KOPT-K1 (cell line): ENCODE data around the gene YAF2.

ENCODE experiments used
- H3K27ac ChIP-seq: fragments of 200-600 bp; sonication (generic); 2 replicates; pipeline ENCODE4 v1.5.1; 2016; ENCODE audit warnings: antibody characterized with exemption, mild to moderate bottlenecking, low read depth, low read length; ENCODE audit not compliant: poor library complexity, severe bottlenecking
- H3K36me3 ChIP-seq: fragments of 200-600 bp; sonication (generic); 2 replicates; pipeline ENCODE4 v1.5.1; 2017; ENCODE audit warnings: antibody characterized with exemption, mild to moderate bottlenecking, low read length, moderate library complexity; ENCODE audit not compliant: insufficient read depth
- H3K9me3 ChIP-seq: fragments of 200-600 bp; sonication (generic); 2 replicates; pipeline ENCODE4 v1.5.1; 2017; ENCODE audit warnings: antibody characterized with exemption, low read length, mild to moderate bottlenecking; ENCODE audit not compliant: insufficient read depth, poor library complexity, severe bottlenecking

YAF2 gene

GRCh38 chr12:42162193-42162592 lies 75.9 kb downstream of the YAF2 start:
- H3K27ac ChIP-seq: no peak overlapping the region
- no peaks in the 10 kb centered on the region for H3K9me3 ChIP-seq
- peaks cover 24% of the 10 kb centered on the region for H3K36me3 ChIP-seq

DNA sequence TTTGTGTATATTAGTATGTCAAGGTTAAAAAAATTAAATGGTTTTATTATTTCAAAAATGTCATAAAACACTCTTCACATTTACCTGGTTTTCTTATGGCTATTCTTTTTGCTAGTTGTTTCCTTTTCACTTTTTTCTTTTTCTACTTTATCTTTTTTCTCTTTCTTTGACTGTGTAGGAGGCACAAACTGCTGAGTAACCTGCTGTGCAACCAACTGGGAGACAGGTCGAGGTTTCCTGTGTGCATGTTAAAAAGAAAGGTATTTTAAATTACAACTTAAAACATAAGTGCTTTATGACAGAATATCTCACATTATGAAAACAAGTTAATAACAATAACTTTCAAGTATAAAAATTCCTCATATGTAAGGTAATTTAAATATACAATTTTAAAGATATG lies 76.5 kb downstream of the YAF2 start:
- no peak overlapping the region for H3K27ac ChIP-seq
- peaks cover 24% of the 10 kb centered on the region for H3K36me3 ChIP-seq
- no peaks in the 10 kb centered on the region for H3K9me3 ChIP-seq

DNA sequence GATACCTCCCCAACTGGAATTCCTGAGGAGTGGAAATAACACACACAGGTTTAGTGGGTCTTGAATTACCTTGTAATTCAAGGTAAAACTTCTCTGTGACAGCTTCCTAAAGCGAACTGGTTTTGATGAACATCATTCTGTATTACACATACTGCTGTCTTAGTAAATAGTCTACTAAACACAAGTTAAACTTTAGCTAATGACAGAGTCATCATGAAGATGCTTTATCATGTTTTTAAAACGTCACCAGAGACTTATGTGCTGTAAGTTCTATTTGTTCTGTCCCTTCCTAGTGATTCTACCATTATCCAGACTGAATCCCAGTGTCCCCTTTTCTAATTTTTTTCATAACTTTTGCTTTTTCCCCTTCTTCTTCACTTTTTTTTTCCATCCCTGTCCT lies 81.8 kb downstream of the YAF2 start:
- no peaks in the 10 kb centered on the region for H3K9me3 ChIP-seq
- H3K27ac ChIP-seq: no peak overlapping the region

GRCh38 chr12:42145552-42146215 lies 92.4 kb downstream of the YAF2 start:
- no peaks in the 10 kb centered on the region for H3K36me3 ChIP-seq
- peak overlapping the region; percentile 56 for H3K27ac ChIP-seq
- no peaks in the 10 kb centered on the region for H3K9me3 ChIP-seq

More for the DNA sequence above, 81.8 kb downstream of the YAF2 start:
- peaks cover 25% of the 10 kb centered on the region for H3K36me3 ChIP-seq

DNA sequence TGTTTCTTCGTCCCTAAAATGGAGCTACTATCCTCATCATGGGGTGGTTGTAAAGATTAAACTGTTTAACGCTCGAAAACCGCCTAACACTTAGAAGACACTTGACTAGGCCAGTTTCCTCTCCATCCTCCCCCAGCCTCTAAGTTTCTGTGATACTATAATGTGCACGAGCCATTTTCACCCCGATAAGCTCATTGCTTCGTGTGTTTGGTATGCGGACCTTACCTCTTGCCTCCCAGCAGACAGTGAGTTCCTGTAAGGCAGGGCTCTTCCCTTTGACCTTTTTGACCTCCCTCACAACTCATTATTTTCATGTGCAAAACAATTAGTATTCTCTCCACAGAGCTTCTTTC lies 92.9 kb downstream of the YAF2 start:
- no peaks in the 10 kb centered on the region for H3K9me3 ChIP-seq
- H3K27ac ChIP-seq: peak overlapping the region; percentile 56
- no peaks in the 10 kb centered on the region for H3K36me3 ChIP-seq

DNA sequence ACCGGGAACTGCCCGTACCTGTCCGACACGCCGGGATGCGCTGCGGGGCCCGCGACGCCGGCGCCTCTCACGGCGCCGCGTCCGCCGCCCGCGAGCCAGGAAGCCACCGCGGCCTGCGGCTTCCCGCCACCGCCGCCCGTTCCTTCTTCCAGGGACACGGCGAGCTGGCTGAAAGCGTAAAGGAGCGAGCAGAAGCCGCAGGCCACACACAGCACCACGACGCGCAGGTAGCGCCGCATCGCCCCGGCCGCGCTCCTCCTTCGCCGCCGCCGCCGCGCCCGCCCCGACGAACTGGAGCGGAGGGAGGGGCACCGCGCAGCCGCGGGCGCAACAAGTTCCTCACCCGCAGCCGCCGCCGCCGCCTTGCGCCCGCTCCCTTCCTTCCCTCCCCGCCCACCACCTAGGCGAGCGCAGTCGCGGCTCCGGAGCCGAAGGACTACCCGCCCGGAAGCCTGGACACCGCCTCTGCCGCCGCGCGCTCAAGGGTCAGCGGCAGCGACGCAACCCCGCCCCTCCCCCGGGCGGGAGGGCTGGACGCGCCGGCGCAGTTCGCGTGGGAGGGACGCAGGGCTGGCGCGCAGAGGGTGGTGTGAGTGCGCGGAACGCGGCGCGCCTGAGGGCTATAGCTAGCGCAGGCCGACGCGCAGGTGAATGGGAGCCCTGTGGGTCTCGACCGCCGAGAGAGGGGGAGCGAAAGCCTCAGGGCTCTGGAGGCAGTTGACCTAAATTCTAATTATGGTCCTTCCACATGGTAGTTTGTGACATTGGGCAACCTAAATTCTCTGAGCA lies 93.4 kb downstream of the YAF2 start, which contains the start of gene GXYLT1:
Gene GXYLT1, minus strand, starts transcription at position 467 of the 789 bp plus-strand sequence. Its CDS starts 228 bp downstream, at position 239.
- H3K9me3 ChIP-seq: no peaks in the 10 kb centered on the region
- H3K27ac ChIP-seq: peak within 1 kb of the TSS; percentile 56
- no peaks in the 10 kb centered on the region for H3K36me3 ChIP-seq

DNA sequence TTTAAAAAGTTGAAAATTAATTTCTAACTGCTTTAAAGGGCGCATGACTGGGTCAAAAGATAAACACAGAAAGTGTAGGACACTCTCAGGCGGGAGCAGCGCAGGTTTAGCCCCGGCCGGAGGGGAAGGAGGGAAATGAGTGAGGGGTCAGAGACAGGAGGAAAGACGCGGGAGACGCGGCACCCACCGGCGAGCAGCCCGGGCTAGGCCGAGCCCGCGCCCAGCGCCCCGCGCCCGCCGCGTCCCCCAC lies 94.0 kb downstream of the YAF2 start:
- H3K9me3 ChIP-seq: no peaks in the 10 kb centered on the region
- H3K36me3 ChIP-seq: no peaks in the 10 kb centered on the region
- H3K27ac ChIP-seq: peak overlapping the region; percentile 56

- peak overlapping the region; percentile 56 for H3K27ac ChIP-seq
- H3K36me3 ChIP-seq: no peaks in the 10 kb centered on the region
- H3K9me3 ChIP-seq: no peaks in the 10 kb centered on the region
Observed at GRCh38 chr12:42143452-42144157, 94.4 kb downstream of the YAF2 start.

GRCh38 chr12:42141981-42142606 lies 96.0 kb downstream of the YAF2 start:
- Histone ChIP-seq H3K36me3 (no peaks in the 10 kb centered on the region), H3K27ac (no peak overlapping the region), H3K9me3 (no peaks in the 10 kb centered on the region)

DNA sequence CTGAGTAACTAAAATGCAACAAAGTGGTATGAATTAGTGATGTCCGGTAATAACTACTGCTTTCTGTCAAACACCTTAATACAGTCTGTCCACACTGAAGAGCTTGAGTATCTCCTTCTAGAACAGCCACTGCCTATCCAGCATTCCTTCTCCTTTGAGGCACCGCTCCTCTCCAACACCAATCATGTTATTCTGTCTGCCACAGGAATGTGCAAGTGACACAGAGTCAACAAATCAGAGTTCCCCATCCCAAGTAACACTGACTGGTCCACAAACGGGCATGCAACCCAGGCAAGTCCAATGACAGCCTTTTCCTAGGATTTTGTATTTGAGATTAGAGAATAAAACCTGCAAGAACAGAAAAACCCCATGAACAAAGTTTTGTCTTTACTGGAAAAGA lies 97.1 kb downstream of the YAF2 start:
- no peaks in the 10 kb centered on the region for H3K9me3 ChIP-seq
- no peaks in the 10 kb centered on the region for H3K36me3 ChIP-seq
- H3K27ac ChIP-seq: no peak overlapping the region

DNA sequence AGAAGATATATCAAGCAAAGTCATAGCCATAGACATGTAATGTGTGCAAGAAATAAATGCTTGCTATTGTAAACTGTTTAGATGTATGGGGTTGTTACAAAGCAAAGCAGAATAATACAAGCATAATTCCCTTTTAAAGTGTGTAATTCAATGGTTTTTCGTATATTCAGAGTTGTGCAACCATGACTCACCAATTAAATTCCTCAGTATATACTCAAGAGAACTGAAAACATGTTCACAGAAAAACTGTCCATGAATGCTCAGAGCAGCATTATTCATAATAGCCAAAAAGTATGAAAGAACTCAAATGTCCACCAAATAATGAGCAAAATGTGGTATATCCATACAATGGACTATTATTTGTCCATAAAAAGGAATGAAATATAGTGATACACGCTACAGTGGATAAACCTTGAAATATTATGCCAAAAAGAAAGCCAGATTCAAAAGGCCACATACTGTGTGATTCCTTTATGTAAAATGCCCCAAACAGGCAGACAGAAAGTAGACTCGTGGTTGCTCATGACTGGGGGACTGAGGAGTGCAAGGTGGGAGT lies 102.7 kb downstream of the YAF2 start:
- Histone ChIP-seq H3K9me3 (no peaks in the 10 kb centered on the region), H3K27ac (no peak overlapping the region), H3K36me3 (no peaks in the 10 kb centered on the region)

DNA sequence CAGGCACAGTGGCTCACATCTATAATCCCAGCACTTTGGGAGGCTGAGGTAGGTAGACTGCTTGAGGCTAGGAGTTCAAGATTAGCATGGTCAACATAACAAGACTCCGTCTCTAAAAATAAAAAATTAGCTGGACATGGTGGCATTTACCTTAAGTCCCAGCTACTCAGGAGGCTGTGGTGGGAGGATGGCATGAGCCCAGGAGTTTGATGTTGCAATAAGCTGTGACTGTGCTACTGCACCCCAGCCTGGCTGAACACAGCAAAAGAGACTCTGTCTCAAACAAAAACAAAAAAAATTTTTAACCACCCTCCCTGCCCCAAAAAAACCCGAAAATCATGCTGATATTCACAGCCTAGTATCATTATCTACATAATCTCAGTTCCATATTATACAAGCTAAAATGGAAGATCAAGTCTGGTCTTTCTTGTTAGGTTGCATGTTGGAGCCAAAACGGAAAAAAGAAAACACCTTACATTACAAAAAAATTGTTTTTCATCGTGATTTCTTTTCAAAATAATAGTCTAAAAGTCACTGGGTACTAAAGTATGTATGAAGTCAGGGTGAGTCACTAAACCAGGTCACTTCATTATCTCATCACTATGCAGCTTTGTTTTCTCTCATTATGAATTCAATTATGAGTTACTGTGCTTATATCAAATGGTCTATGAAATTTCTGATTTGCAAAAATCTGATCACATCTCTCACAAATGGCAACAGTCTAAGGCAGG lies 107.2 kb downstream of the YAF2 start:
- H3K9me3 ChIP-seq: no peaks in the 10 kb centered on the region
- no peak overlapping the region for H3K27ac ChIP-seq
- H3K36me3 ChIP-seq: no peaks in the 10 kb centered on the region

- H3K9me3 ChIP-seq: no peaks in the 10 kb centered on the region
- no peaks in the 10 kb centered on the region for H3K36me3 ChIP-seq
- H3K27ac ChIP-seq: no peak overlapping the region
Observed at GRCh38 chr12:42129595-42130204, 108.3 kb downstream of the YAF2 start.

- Histone ChIP-seq H3K9me3 (no peaks in the 10 kb centered on the region), H3K27ac (no peak overlapping the region), H3K36me3 (no peaks in the 10 kb centered on the region)
Observed at GRCh38 chr12:42128888-42129287, 109.2 kb downstream of the YAF2 start.
